ENCODE measurements around the gene TNFSF13. TPM values are rescaled to one million over a fixed set of nuclear protein-coding genes. Genes with fewer than 3 reads are reported as not detected.

The TNFSF13 gene
- total and polyA plus RNA-seq, 2 donors (not counting 1 experiment from before 2014, with no cell fraction given): 14.7 to 20.2 TPM

GRCh38 chr17:7579001-7579833 is 20.7 kb downstream of the TNFSF13 start, which contains the start of gene CD68:
TSS of gene CD68 (plus strand) at chr17:7579638. CDS start at chr17:7579678, 40 bp downstream.
- Mint-ChIP-seq H3K9me3 (ENCODE audit: insufficient read depth) (no peaks in the 10 kb centered on the region), H3K27ac (peak within 1 kb of the TSS; percentile 93), H3K4me1 (peaks cover 84% of the 10 kb centered on the region), H3K27me3 (no peaks in the 10 kb centered on the region), H3K4me3 (peak within 1 kb of the TSS; percentile 80)
- H3K36me3 ChIP-seq (replicated peaks in 1 of 2; ENCODE audit: control extremely low read depth in 1 of 2, control insufficient read depth in 1 of 2, extremely low read depth in 1 of 2, insufficient read depth in 2 of 2, low read length in 1 of 2): peaks cover 22 to 54% of the 10 kb centered on the region in 2 experiments
- DNase-seq (peak; percentile 85), ATAC-seq (ENCODE audit: low read depth) (peak; percentile 68)
- TF ChIP-seq CTCF (IDR thresholded peaks at IDR 0.05) (no peak), EZH2 (IDR thresholded peaks at IDR 0.05; ENCODE audit: borderline replicate concordance, insufficient read depth, low read depth, low read length, poor library complexity, severe bottlenecking) (no peak)
- H3K4me3 ChIP-seq (ENCODE audit: control extremely low read depth in 1 of 5, extremely low read depth in 1 of 5, insufficient read depth in 1 of 5, low read depth in 2 of 5, low read length in 4 of 5): peak within 1 kb of the TSS in 4 of 5 experiments; percentile 4 to 41 (median 21)
- peaks cover 53 to 70% of the 10 kb centered on the region in 2 donors for H3K4me1 ChIP-seq (ENCODE audit: control insufficient read depth in 2 of 2, insufficient read depth in 2 of 2, low read length in 2 of 2)
- CTCF ChIA-PET: interaction anchor here (0.9 to 3.9 kb wide), 7 partner anchors 11 to 143 kb away, joined by 3 to 23 read pairs (median 11); partner anchors contain the start of genes SENP3, SOX15, TP53 and WRAP53
- POLR2A ChIA-PET: interaction anchor here (0.6 to 1.4 kb wide), 8 partner anchors 17 to 920 kb away, joined by 3 to 6 read pairs (median 3); partner anchors contain the start of genes FXR2, NEURL4, SENP3 and TP53
- peak within 1 kb of the TSS; percentile 66 for H3K4me2 ChIP-seq (replicated peaks; ENCODE audit: low read depth, low read length, poor library complexity, severe bottlenecking)
- no peak within 1 kb of the TSS for H2AFZ ChIP-seq (ENCODE audit: insufficient read depth, low read depth, low read length, poor library complexity, severe bottlenecking)
- intact Hi-C loops (cut with micrococcal nuclease): loop anchor here (10.0 kb wide), 1 partner anchor 564 kb away; the partner anchor contains the start of gene RNASEK
- H3K27me3 ChIP-seq (replicated peaks in 1 of 4; ENCODE audit: control extremely low read depth in 1 of 4, control insufficient read depth in 3 of 4, insufficient read depth in 4 of 4, low read length in 3 of 4): no peaks in the 10 kb centered on the region
- 48% methylated on average over 4 of the region's 7 CpGs for WGBS (ENCODE audit: insufficient coverage)
- H3K27ac ChIP-seq (ENCODE audit: low read length in 2 of 2): peak within 1 kb of the TSS; percentile 70 to 71
- no peaks in the 10 kb centered on the region for H3K9me3 ChIP-seq (ENCODE audit: control extremely low read depth in 1 of 3, control insufficient read depth in 2 of 3, insufficient read depth in 1 of 3, low read length in 2 of 3)
- peaks cover 46% of the 10 kb centered on the region for H3K79me2 ChIP-seq (ENCODE audit: control insufficient read depth, insufficient read depth, low read length)
- peaks cover 46% of the 10 kb centered on the region for H4K20me1 ChIP-seq (ENCODE audit: control insufficient read depth, insufficient read depth, low read length, poor library complexity, severe bottlenecking)
- H3K9ac ChIP-seq (ENCODE audit: low read length): peak within 1 kb of the TSS; percentile 19
